ENCODE data around the gene PARD6B.
"Not testable (repeated sequence)": the region's sequence is repeated elsewhere in the genome, so short reads cannot be mapped to it uniquely, and the experiment has no call there.

The PARD6B gene

DNA sequence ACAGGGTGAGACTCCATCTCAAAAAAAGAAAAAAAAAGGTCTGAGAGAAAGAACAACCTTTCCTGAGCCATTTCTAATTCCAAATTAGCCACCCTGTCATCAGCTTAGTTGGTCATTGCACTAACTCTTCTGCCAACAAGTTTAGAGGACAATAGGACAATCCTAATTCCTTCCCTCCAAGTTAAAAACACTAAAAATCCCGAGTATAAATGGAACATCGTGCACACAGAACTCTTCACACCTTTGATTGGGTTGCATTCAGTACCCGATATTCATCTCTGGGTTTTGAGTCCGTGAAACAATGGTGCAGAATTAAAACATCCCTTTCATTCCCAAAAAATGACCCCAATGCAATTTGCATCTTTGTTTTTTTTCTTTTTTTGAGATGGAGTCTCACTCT is 23.0 kb downstream of the PARD6B start:
- no peak overlapping the region for H3K4me3 ChIP-seq (ENCODE audit: low read depth, low read length)
- no peak for DNase-seq (ENCODE audit: low read depth)
- no peak for TF ChIP-seq CTCF (IDR thresholded peaks at IDR 0.05; ENCODE audit: low read depth, low read length, missing control alignments)

GRCh38 chr20:50756447-50756846 is 25.1 kb downstream of the PARD6B start:
- no peak for TF ChIP-seq CTCF (IDR thresholded peaks at IDR 0.05; ENCODE audit: low read depth, low read length, missing control alignments)
- DNase-seq (ENCODE audit: low read depth): no peak
- H3K4me3 ChIP-seq (ENCODE audit: low read depth, low read length): no peak overlapping the region

DNA sequence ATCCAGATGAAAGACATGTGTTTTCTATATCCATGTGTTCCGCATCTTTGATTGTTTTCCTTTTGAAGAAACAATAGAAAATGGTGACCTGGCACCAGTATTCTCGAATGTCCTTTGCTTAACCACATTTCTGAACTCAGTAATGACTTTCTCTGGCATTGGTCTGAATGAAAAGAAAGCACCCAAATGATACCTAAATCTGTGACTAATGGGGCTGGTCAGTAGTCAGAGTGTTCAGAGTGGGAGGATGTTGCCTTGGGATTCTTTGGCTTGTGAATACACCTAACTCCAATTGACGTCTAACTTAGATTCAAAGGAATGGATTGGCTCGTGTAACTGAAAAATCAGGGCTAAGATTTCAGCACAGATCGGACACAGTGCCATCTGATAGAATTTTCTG is 27.1 kb downstream of the PARD6B start:
- no peak for TF ChIP-seq CTCF (IDR thresholded peaks at IDR 0.05; ENCODE audit: low read depth, low read length, missing control alignments)
- no peak for DNase-seq (ENCODE audit: low read depth)

GRCh38 chr20:50758992-50759391 is 27.6 kb downstream of the PARD6B start:
- DNase-seq (ENCODE audit: low read depth): no peak
- TF ChIP-seq CTCF (IDR thresholded peaks at IDR 0.05; ENCODE audit: low read depth, low read length, missing control alignments): no peak
- no peak overlapping the region for H3K4me3 ChIP-seq (ENCODE audit: low read depth, low read length)

More for the DNA sequence above, 27.1 kb downstream of the PARD6B start:
- H3K4me3 ChIP-seq (ENCODE audit: low read depth, low read length): no peak overlapping the region

DNA sequence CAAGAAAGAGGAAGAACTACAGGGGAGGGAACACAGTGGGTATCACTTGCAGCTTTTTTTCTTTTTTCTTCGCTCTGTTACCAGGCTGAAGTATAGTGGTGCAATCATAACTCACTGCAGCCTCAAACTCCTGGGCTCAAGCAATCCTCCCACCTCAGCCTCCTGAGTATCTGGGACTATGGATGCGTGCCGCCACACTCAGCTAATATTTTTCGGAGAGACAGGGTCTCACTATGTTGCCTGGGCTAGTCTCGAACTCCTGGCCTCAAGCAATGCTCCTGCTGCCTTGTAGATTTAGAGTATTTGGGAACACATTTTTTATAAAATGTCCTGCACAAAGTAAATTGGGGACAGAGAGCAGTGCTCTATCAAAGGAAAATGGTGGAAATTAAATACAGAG is 28.3 kb downstream of the PARD6B start:
- TF ChIP-seq CTCF (IDR thresholded peaks at IDR 0.05; ENCODE audit: low read depth, low read length, missing control alignments): no peak
- no peak for DNase-seq (ENCODE audit: low read depth)
- no peak overlapping the region for H3K4me3 ChIP-seq (ENCODE audit: low read depth, low read length)

GRCh38 chr20:50762045-50762422 is 30.7 kb downstream of the PARD6B start:
- DNase-seq (ENCODE audit: low read depth): no peak
- no peak for TF ChIP-seq CTCF (IDR thresholded peaks at IDR 0.05; ENCODE audit: low read depth, low read length, missing control alignments)

DNA sequence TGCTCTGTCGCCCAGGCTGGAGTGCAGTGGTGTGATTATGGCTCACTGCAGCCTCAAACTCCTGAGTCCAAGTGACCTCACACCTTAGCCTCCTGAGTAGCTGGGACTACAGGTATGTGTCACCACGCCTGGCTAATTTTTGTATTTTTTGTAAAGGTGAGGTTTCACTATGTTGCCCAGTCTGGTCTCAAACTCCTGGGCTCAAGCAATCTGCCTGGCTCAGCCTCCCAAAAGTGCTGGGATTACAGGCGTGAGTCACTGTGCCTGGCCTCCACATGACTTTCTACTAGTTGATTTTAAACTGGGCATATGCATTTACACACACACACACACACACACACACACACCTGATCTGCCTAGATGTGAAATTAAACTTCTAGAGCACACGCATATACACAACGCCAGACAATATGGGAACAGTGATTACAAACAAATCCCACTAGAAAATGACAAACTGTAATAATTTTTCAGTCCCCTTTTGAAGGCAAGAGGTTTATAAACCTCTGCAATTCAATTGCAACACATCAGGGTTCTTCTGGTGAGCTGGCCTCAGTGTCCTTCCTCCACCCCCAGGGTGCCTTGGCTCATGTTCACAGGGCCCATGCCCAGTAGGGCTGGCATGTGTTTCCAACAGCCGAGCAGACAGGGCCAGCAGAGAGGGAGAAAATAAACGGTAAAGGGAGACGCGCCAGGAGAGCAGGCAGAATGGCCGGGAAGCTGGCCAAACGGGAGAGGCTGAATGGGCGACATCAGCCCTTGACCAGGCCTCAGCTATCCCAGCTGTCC is 31.2 kb downstream of the PARD6B start:
- TF ChIP-seq CTCF (IDR thresholded peaks at IDR 0.05; ENCODE audit: low read depth, low read length, missing control alignments): no peak
- no peak overlapping the region for H3K4me3 ChIP-seq (ENCODE audit: low read depth, low read length)
- DNase-seq (ENCODE audit: low read depth): no peak

More at GRCh38 chr20:50762045-50762422, 30.7 kb downstream of the PARD6B start:
- H3K4me3 ChIP-seq (ENCODE audit: low read depth, low read length): no peak overlapping the region

GRCh38 chr20:50763550-50764458 is 32.4 kb downstream of the PARD6B start:
- not testable (repeated sequence) for DNase-seq (ENCODE audit: low read depth); H3K4me3 ChIP-seq (ENCODE audit: low read depth, low read length)

DNA sequence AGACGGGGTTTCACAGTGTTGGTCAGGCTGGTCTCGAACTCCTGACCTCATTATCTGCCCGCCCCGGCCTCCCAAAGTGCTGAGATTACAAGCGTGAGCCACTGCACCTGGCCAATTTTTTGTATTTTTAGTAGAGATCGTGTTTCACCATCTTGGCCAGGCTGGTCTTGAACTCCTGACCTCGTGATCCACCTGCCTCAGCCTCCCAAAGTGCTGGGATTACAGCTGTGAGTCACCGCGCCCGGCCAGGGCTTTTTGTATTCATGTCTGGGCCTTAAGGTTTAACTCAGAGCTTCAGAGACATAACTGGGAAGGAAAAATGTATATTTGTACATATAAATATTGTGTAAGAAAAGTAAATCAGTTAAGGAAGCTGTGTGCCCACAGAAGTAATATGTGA is 33.9 kb downstream of the PARD6B start:
- H3K4me3 ChIP-seq (ENCODE audit: low read depth, low read length); DNase-seq (ENCODE audit: low read depth): not testable (repeated sequence)

Data from GM12864 (cell line).